ENCODE data around the gene ZDHHC1.

Gene ZDHHC1

DNA sequence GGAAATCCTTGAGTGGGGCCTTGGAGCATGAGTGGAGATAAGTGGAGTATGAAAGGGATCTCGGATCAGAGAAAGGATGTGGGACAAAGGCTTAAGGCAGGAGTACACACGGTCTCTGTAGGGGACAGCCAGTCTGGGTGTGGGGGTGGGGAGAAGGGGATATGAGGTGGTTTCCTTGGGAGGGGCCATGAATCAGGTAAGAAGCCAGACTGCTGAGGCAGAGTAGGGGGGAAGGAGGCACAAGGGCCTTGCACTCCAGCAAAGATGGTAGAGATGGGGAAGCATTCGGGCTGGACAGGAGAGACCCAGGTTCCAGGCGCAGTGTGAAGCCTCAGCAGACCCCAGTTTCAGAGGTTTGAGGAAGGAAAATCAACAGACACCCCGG lies 16.2 kb upstream of the ZDHHC1 start:
- H3K4me3 ChIP-seq (replicated peaks; ENCODE audit: insufficient read depth, low read length): no peak overlapping the region
- DNase-seq (ENCODE audit: low read depth in 1 of 2, low spot score in 1 of 2): no peak
- H3K27ac ChIP-seq (replicated peaks): no peak overlapping the region
- TF ChIP-seq, protein P1, sequence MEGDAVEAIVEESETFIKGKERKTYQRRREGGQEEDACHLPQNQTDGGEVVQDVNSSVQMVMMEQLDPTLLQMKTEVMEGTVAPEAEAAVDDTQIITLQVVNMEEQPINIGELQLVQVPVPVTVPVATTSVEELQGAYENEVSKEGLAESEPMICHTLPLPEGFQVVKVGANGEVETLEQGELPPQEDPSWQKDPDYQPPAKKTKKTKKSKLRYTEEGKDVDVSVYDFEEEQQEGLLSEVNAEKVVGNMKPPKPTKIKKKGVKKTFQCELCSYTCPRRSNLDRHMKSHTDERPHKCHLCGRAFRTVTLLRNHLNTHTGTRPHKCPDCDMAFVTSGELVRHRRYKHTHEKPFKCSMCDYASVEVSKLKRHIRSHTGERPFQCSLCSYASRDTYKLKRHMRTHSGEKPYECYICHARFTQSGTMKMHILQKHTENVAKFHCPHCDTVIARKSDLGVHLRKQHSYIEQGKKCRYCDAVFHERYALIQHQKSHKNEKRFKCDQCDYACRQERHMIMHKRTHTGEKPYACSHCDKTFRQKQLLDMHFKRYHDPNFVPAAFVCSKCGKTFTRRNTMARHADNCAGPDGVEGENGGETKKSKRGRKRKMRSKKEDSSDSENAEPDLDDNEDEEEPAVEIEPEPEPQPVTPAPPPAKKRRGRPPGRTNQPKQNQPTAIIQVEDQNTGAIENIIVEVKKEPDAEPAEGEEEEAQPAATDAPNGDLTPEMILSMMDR (IDR thresholded peaks at IDR 0.05; ENCODE audit: insufficient read depth, low read length): no peak
- TF ChIP-seq, protein P2, sequence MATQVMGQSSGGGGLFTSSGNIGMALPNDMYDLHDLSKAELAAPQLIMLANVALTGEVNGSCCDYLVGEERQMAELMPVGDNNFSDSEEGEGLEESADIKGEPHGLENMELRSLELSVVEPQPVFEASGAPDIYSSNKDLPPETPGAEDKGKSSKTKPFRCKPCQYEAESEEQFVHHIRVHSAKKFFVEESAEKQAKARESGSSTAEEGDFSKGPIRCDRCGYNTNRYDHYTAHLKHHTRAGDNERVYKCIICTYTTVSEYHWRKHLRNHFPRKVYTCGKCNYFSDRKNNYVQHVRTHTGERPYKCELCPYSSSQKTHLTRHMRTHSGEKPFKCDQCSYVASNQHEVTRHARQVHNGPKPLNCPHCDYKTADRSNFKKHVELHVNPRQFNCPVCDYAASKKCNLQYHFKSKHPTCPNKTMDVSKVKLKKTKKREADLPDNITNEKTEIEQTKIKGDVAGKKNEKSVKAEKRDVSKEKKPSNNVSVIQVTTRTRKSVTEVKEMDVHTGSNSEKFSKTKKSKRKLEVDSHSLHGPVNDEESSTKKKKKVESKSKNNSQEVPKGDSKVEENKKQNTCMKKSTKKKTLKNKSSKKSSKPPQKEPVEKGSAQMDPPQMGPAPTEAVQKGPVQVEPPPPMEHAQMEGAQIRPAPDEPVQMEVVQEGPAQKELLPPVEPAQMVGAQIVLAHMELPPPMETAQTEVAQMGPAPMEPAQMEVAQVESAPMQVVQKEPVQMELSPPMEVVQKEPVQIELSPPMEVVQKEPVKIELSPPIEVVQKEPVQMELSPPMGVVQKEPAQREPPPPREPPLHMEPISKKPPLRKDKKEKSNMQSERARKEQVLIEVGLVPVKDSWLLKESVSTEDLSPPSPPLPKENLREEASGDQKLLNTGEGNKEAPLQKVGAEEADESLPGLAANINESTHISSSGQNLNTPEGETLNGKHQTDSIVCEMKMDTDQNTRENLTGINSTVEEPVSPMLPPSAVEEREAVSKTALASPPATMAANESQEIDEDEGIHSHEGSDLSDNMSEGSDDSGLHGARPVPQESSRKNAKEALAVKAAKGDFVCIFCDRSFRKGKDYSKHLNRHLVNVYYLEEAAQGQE (IDR thresholded peaks at IDR 0.05; ENCODE audit: insufficient replicate concordance, low read depth): no peak
- TF ChIP-seq GABPA (IDR thresholded peaks at IDR 0.05; ENCODE audit: low read depth) (no peak), POLR2AphosphoS5 (IDR thresholded peaks at IDR 0.05; ENCODE audit: low read depth) (no peak), SPI1 (IDR thresholded peaks at IDR 0.05; ENCODE audit: borderline replicate concordance, low read depth) (no peak)
- H3K27me3 ChIP-seq (ENCODE audit: insufficient read depth, poor library complexity, severe bottlenecking): peaks cover 21% of the 10 kb centered on the region

DNA sequence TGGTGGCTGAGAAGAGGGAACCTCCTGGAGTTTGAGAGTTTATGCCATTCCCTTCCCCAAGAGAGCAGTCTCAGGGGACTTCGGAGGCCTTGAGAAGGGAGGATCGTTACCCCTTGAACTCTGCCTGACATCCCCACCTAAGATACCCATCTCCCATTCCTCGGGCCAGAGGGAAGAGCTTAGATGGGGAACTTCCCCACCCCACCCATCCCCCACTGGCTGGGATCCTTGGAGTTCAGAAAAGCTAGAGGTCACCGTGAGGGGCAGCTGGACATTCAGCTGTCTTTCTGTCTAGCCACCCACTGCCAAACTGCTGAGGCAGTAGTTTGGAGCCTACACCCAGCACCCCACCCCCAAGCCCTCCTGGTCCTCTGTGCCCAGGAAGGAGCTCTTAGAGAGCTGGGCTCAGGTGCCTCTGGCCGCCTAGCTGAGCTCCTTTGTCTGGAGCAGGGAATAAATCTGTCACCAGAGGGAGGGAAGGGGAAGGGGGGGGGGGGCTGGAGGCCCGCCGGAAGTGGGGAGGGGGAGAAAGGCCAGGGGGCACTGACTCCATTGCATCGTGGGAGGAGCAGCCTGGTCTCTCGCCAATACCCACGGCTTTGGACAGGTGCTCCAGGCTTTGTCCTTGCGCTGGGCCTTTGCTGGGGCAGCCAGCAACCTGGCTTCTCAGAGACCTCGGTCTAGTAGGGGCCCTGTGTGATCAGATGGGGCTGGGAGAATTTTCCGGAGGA lies 15.7 kb upstream of the ZDHHC1 start:
- Histone ChIP-seq H3K27ac (replicated peaks) (no peak overlapping the region), H3K27me3 (ENCODE audit: insufficient read depth, poor library complexity, severe bottlenecking) (peaks cover 21% of the 10 kb centered on the region), H3K4me3 (replicated peaks; ENCODE audit: insufficient read depth, low read length) (no peak overlapping the region)
- TF ChIP-seq, protein P2 (IDR thresholded peaks at IDR 0.05; ENCODE audit: insufficient replicate concordance, low read depth): no peak
- TF ChIP-seq, protein P1 (IDR thresholded peaks at IDR 0.05; ENCODE audit: insufficient read depth, low read length): no peak
- no peak for TF ChIP-seq POLR2AphosphoS5 (IDR thresholded peaks at IDR 0.05; ENCODE audit: low read depth)
- TF ChIP-seq SPI1 (IDR thresholded peaks at IDR 0.05; ENCODE audit: borderline replicate concordance, low read depth): no peak
- TF ChIP-seq GABPA (IDR thresholded peaks at IDR 0.05; ENCODE audit: low read depth): no peak
- no peak for DNase-seq (ENCODE audit: low read depth in 1 of 2, low spot score in 1 of 2)

DNA sequence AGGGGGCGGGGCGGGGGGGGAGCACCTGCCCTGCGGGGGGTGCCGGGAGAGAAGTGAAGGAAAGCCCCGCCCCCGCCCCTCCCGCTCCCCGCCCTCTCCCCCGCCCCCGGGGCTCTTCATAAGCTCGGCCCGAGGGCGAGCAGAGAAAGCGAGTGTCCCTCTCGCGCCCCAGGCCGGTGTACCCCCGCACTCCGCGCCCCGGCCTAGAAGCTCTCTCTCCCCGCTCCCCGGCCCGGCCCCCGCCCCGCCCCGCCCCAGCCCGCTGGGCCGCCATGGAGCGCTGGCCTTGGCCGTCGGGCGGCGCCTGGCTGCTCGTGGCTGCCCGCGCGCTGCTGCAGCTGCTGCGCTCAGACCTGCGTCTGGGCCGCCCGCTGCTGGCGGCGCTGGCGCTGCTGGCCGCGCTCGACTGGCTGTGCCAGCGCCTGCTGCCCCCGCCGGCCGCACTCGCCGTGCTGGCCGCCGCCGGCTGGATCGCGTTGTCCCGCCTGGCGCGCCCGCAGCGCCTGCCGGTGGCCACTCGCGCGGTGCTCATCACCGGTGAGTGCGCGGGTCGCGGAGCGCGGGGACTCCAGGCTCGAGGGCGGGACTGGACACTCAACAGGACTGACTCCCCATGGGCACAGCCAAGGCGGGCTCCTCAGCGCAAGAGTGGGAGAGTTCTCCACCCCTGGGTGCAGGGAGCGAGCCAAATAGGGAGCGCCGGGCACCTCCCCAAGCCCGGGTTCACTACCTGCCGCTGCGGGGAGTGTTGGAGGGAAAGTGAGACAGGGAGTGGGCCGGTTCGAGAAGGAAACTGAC lies 14.9 kb upstream of the ZDHHC1 start, which contains the start of gene HSD11B2:
HSD11B2 (plus strand) TSS at position 145 of the 798 bp plus-strand sequence; CDS start at position 273, 128 bp downstream.
- Histone ChIP-seq H3K27ac (replicated peaks) (no peak within 1 kb of the TSS), H3K4me3 (replicated peaks; ENCODE audit: insufficient read depth, low read length) (peak within 1 kb of the TSS; percentile 30), H3K27me3 (ENCODE audit: insufficient read depth, poor library complexity, severe bottlenecking) (peaks cover 21% of the 10 kb centered on the region)
- no peak for TF ChIP-seq POLR2AphosphoS5 (IDR thresholded peaks at IDR 0.05; ENCODE audit: low read depth)
- TF ChIP-seq, protein P2 (IDR thresholded peaks at IDR 0.05; ENCODE audit: insufficient replicate concordance, low read depth): no peak
- TF ChIP-seq SPI1 (IDR thresholded peaks at IDR 0.05; ENCODE audit: borderline replicate concordance, low read depth): no peak
- TF ChIP-seq, protein P1 (IDR thresholded peaks at IDR 0.05; ENCODE audit: insufficient read depth, low read length): no peak
- TF ChIP-seq GABPA (IDR thresholded peaks at IDR 0.05; ENCODE audit: low read depth): no peak
- no peak for DNase-seq (ENCODE audit: low read depth in 1 of 2, low spot score in 1 of 2)
